HuH-7.5 (cell line): ENCODE results near the gene AP1AR.

Experiments used
- DNase-seq: peaks from one replicate; pipeline ENCODE4 v3.0.0; 2011; ENCODE audit warnings: low spot score

AP1AR gene

DNA sequence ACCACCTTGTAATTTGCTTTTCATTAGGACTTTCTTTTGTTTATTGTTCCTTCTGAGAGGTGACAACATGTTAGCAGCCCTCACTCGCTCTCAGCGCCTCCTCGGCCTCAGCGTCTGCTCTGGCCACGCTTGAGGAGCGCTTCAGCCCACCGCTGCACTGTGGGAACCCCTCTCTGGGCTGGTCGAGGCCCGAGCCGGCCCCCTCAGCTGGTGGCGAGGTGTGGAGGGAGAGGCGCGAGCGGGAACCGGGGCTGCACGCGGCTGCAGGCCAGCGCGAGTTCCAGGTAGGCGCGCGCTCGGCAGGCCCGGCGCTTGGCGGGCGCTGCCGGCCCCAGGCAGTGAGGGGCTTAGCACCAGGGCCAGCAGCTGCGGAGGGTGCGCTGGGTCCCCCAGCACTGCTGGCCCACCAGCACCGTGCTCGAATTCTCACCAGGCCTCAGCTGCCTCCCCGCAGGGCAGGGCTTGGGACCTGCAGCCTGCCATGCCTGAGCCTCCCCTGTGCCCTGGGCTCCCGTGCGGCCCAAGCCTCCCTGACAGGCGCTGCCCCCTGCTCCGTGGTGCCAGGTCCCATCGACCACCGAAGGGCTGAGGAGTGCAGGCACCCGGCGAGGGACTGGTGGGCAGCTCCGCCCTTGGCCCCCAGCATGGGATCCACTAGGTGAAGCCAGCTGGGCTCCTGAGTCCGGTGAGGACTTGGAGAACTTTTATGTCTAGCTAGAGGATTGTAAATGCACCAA lies 9.2 kb upstream of the AP1AR start:
- DNase-seq: no peak

DNA sequence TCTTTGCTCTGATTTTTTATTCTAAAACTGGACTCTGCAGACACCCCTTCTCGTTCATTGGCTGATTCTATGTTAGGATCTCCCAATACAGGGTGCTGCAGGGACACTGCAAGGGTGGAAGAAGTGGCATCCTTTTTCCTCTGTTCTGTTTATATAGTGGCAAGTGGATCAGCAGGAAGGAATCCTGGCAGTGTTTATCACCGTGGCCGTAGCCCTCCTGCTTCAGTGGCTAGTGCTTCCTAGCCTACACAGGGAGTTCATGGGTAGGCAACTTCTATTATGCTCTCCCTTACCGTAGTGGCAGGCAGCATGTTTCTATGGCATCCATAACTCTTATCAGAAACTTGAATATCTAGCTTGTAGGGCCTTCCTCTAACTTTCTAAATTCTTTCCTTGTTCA lies 6.4 kb upstream of the AP1AR start:
- no peak for DNase-seq

DNA sequence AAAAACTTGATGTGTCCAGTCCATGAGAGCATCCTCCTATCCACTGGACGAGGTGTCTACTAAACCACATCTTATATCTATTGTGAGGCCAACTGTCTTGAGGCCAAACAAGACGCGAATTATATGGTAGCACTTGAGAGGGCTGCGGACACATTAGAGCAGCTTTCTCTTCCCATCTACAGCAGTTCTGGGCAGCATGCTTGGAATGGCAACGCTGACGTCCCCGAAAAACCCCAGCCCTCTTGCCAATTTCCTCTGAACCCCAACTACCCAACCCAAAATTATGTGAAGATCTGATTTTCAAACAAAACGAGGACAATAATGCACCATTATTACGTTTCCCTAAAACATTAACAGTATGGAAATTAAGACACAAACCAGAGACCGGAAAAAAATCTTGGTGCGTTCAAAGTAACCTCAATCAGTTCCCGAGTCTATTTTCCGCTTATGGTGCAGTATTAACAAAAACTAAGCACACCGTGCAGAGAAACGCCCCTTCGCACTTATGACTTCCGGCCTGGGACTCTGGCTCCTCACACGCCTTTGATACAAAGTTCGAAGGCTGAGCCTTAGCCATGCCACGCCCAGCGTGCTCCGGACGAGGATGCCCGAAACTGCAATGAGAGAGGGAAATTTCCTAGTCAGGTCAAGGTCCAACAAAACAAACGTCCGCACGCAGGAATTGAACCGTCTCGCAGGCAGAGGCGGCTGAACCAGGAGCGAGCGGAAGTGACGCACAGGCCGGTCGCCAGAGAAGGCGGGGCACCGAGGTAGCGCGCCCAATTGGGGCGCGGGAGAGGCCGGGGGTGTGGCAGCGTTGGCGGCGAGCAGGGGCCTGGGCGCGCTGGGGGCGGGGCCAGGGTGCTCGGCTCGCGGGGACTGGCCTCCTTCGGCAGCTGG lies 458 bp upstream of the AP1AR start:
- DNase-seq: peak; percentile 81

DNA sequence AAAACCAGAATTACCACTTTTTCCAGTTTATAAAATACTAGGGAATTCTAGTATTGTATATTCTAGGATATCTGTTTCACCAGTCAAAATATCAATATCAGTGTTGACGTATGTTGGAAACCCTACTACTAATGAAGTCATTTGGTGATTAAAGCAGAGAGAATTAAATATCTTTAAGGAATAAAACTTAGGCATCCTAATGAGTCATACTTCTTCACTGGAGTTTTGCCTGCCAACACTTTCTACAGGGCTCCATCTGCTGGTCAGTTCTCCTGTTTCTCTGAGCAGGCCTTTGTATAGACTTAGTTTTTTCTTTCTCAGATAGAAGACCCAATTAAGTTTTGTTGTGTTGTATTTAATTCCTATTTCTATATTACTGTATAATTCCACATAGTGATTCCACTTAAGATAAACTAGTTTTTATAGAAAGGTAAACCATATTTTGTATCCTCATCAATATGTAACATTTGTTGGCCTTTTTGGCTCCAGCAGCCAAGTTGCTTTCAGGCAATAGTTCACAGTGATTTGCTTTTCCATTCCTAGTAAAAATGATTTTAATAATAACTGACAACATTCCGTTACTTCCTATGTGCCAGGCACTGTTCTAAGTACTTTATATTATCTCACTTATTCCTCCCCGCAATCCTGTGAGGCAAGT lies 3.5 kb downstream of the AP1AR start:
- peak; percentile 44 for DNase-seq

DNA sequence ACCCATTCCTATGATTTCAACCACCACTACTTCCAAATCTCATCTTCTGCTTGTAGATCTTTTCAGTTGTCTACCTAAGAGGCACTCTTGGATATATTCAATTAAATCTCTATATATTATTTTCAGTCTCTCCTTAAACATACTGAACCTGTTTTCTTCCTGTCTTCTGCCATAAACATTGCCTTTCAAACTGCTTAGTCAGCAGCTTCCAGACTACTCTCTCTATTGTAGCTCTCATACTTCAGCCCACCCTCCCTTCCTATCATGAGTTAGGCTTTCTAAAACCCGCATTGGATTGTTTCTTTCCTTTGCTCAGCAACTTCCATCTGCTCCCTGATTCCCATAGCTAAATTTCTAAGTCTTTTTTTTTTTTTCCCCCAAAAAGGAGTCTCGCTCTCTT lies 4.5 kb downstream of the AP1AR start:
- no peak for DNase-seq

DNA sequence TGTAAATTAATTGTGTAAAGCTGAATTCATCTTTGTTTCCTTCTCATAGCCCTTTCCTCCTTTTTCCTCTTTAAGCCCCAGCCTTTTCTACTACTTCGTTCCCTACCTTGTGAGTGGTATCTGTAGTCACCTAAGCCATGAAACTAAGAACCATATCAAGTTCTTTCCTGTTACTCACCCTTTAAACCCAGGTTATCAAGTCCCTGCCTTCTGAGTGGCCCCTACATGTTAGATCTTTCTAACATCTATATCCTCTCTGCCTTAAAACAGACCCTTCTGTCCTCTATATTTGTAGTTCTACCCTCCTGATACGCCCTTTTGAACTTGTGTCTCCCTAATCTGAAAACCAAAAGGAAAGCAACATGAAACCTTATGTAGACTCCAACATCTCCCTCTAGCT lies 7.2 kb downstream of the AP1AR start:
- no peak for DNase-seq

DNA sequence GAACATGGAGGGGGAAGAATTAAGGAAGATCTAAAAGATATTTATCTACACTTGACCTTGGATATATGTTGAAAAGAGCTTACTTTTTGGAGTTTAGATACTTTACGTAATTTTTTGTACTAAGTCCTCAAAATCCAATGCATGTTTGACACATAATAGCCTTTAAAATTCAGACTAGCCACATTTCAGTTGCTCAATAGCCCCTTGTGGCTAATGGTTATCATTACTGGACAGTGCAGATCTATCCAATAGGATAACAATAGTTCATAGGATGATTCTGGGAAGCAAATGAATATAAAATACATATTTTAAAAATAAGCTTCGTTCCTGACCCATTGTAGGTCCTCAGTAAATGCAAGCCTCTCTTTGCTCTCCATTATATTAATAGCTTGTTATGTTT lies 13.8 kb downstream of the AP1AR start:
- no peak for DNase-seq

DNA sequence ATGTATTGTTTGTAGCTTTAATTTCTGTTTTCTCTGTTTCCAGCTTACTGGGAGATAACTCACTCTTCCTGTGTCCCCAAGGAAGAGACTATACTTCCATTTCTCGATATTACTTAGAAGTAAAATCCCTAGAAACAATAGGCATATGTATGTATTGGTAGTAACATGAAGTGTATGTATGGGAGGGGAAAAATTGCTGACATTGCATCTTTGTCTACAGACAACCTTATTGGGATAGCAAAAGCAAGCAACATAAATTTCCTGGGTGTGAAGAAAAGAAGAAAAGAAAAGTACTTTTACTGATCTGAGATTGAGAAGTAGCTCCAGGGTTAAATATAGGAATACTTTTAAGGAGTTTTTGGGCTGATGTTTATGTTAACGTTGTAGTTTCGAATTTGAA lies 15.4 kb downstream of the AP1AR start:
- no peak for DNase-seq

DNA sequence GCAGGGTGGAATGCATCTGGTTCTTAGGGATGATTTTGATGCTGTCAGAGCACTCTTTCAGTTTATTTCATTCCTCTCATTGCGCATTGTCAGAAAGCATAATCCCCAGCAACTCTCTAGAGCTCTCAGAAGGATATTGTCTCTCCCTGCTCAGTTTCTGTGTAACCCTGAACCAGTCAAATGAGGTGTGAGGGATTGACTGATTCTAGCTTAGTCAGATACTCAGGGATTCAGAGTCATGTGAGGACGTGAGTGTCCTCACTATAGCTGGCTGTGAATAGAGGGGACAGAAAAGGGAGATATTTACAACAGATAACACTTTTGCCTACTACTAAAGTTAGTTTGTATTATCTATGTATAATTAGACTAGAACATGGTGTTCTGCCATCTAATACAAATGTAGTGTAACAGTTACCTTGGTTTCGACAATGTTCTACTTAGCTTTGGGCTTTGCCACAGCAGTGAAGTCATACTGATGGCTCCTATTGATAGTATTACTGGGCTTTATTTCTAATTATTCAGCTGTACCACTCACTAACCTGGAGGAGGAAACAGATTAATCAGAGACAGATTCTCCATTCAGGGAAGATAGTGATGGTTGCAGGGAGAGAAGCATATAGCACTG lies 19.5 kb downstream of the AP1AR start:
- DNase-seq: no peak

DNA sequence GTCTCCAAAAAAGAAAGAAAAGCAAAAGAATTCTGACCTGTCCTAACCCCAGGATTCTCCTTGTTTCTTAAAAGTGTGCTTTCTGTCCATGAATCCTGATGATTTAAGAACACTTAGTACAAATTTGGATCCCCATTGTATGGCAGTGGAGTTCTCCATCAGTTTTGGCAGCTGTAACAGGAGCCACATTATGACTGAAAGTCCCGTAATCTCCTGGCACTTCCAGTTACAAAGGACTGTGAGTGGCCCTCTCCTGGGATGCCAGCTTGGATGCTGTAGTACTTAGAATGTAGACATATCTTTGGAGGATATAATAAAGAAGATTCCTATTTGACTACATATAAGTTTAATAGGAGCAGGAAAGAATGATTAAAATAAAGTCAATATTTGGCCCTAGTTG lies 20.6 kb downstream of the AP1AR start:
- no peak for DNase-seq

DNA sequence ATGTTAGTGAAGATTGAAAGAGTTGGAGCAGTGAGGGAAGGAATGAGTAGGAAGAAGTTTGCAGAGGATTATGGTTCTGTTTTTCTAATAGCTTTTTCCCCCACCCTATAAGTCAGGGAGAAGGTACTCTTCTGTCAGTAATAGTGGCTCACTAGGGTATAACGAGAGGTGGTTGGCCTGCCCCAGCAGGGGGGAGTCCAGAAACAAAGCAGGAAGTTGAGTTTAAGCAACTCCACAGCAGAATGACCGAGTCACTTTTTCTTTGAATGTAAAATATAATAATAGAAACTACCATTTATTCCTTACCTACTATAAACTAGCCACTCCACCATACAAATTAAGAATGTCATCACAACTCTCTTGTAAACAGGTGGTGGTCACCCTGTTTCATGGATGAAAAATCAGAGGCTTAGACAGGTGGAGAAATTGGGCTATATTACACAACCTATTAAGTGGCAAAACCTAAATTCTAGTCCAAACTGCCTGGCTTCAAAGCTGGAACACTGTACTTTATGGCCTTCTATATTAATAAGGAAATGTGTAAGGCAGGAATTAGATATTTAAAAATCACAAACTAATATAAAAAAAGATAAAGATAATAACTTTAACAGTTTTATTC lies 21.9 kb downstream of the AP1AR start:
- no peak for DNase-seq

DNA sequence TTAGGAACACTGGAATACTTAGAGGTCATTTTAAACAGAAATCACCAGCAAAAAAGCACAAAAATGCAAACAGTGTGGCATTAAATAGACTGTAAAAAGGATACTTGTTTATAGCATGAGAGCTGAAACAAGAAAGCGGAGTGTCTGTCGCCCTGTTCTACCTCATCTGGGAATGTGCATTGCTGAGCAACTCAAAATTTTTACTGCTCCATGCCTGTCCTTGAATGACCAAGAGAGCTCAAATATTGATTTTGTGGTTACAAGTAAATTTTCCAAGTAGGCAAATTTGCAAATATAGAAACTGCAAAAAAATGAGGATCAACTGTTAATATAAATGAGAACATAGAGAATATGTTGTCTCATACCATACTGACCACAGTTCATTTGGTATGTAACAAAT lies 25.5 kb downstream of the AP1AR start:
- no peak for DNase-seq

DNA sequence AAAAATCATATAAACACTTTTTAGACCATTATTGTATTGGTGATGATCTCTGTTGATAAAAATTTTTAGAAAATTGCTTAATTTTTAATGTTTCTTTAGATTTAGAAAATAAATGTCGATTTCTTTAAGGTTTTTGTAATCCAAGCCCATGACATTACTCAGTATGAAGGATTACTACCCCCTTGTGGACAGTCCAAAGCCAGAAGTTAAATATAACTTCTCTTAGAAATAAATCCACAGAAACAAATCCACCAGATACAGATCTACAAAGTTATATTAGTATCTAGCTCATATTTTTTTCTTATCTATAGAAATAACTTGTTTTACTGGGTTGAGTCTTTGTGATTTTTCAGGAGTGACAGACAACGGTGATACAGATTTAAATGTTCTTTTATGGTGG lies 35.2 kb downstream of the AP1AR start:
- no peak for DNase-seq

DNA sequence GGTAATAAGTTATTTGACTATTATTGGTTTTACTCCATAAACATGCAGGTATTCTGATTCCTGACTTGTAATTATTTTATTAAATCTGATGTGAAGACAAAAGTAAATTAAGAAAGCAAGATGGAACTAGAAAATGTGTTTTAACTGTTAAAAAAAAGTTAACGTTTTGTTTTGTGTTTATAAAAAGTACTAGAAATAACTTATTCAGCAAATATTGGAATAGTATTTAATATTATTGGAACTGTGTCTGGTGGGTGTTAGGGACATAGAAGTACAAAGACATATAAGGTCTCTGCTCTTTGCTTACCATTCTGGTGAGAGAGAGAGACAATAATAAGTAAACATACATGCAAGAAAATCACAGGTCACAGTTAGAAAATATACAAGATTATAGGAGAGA lies 38.5 kb downstream of the AP1AR start:
- DNase-seq: no peak

DNA sequence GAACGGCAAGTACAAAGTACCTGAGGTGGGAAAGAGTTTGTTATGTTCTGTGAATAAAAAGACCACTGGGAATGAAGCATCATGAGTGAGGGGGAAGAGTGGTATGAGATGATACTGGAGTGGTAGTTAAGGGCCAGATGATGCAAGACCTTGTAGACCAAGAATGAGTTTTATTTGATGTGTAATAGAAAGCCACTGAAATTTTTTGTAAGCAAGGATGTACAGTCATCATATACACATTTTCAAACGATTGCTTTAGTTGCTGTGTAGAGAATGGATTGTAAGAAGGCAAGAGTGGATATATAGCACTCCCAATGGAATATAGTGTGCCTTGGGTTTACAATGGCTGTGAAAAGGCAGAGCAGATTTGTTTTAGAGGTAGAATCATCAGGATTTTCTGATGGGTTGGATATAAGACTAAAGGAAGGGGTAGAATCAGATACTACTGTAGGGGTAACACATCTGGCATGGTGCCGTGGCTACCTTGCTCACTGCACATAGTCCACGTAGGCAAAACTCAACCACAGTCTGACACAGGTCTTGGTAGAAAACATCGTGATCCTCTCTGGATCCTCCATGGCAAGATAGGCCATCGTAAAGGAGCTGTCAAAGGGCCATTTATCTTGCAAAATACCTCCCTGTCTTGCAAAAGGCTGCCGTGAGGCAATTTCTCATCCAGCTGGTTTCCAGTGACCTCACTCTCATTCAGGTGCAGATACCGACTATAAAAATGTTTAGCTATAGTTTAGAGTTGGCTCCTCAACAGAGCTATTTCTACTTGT lies 39.2 kb downstream of the AP1AR start:
- no peak for DNase-seq

DNA sequence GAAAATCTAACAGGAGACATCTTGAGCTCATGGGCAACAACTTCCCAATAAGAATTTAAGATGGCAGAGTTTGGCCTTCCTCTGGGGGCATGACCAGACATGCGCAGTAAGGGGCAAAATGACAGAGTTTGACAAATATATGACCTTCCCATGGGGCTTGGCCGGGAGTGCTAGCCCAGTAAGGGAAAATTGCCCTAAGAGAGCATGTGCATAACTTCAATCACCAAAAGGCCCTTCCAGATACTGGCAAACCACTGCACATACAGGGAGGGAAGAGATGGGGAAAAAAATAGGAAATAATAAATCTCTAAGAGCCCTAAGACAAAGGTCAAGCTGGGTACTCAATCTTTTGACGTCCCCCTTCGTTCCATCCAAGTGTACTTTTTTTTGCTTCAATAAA lies 40.7 kb downstream of the AP1AR start:
- DNase-seq: no peak

DNA sequence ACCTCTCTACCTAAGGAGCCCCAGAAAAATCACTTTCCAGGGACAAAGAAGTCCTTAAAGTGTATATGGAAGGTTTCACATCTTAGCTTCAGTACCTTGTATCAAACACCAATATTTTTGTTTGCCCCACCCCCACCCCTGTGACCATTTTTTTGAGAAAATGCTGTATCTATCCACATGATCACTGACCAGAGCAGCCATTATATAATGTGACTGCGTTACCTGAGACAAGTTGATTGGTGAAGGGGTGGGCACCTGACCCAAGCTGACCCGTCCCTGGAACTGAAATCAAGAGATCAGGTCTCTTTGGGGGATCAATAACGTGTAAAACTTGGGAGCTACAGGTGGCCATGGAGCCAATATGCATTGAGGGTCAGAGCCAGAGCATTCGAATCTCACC lies 43.4 kb downstream of the AP1AR start:
- DNase-seq: no peak

DNA sequence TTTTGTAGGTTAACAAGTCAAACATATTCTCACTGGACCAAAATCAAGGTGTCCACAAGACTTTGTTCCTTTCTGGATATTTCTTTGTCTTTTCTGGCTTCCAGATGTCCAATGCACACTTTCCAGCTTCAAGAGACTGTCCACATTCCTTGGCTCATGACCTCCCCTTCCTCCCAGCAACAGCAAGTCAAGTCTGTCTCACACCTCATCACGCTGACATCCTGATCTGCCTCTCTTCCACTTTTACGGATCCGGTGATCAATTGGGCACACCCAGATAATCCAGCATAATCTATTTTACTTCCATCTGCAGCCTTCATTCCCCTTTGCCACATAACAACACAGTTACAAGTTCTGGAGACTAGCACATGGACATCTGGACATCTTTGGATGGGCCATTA lies 44.5 kb downstream of the AP1AR start:
- no peak for DNase-seq

DNA sequence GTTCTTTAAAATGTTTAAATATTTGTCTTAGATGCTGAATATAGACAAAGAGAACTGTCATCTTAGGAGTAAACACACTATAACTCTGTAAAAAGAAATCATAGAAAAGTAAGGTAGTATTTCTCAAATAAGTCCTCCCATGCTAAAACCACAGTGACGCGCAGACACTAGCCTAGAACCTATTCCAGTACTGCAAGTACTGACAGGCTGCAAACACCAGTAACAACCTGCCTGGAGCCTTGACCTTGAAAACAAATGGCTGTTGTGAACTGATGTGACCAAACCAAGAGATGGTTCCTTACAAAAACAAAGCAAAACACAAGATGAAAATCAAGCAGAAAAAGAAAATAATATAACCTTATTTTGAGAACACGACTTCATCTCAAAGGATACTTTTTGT lies 45.6 kb downstream of the AP1AR start:
- DNase-seq: no peak

DNA sequence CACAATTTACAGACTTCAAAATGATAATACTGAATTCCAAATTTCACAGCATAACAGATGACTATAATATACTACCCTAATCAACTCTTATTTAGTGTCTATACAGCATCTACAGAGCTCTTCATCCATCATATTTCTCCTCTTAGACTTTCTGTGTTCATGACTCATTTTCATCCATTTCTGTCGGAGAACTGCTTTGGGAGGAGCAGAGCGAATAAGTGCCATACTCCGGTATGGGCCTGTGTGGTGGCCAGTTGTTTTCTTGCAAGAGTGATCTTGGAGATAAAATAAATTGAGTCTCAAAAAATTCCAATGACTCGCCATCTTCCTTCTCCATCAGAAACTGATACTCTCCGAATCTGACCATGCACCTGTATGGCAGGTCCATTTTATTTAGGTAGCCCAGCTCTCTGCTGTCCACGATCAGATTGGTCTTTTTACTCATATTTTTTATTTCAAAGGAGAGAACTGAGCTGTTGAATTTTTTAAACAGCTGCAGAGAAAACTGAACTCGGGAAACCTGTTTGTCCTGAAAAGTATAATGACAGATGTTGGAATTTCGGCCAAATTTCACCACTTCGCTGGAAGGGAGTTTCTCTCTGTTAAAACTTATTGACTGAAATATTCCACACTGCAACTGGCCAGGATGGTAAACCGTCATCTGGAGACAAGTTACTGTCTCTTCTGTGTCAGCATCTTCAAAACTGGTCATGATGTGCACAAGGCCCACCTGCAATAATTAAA lies 46.3 kb downstream of the AP1AR start:
- no peak for DNase-seq
